ENCODE results near the gene SORCS2. TPM values are rescaled to one million over a fixed set of nuclear protein-coding genes. Genes with fewer than 3 reads are reported as not detected.

Gene SORCS2
- total and polyA plus RNA-seq, 2 of the 13 experiments (the other 11 are each of a cell fraction or from before 2014, with no cell fraction given), result 0.82 to 1.0 TPM

DNA sequence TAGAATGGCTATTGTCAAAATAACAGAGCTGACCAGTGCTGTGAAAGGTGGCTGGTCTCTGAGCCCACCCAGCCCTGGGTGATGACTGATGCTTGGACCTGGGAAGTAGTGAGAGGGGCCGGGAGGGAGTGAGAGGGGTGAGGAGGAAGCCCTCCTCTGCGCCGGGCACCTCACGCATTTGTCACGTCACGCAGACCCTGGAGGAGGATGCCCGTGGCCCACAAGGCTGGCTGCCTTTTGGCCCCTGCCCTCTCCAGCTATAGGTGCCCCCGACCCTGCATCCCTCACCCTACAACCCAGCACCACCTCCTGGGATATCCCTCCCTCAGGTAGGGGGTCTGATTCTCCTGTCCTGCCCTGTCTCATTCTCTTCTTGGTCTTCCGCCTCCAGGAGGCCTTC, 539.9 kb downstream of the SORCS2 start:
- DNase-seq (ENCODE audit: low spot score) (no peak), ATAC-seq (no peak), FAIRE-seq (no peak)
- no peaks in the 10 kb centered on the region for H3K27me3 ChIP-seq (ENCODE audit: control insufficient read depth in 1 of 2, insufficient read depth in 2 of 2, low read length in 2 of 2)
- no peaks in the 10 kb centered on the region for H3K9me3 ChIP-seq (ENCODE audit: low read length)
- in situ Hi-C loops (cut with HindIII; ENCODE audit: extremely low pct_ligation_motif_present, low pct_unique_long_range_greater_than_20kb), result no loop called here
- POLR2A ChIA-PET, result no interaction called here
- H3K27ac ChIP-seq (ENCODE audit: extremely low read length, insufficient read depth, low read length), result no peak overlapping the region
- CTCF ChIA-PET (ENCODE audit: low intra/inter-chr PET ratio, low total read pairs), result no interaction called here
- no TSS peak for BruUV-seq (replicated peaks)
- H3K9ac ChIP-seq (ENCODE audit: insufficient read depth, low read depth, low read length), result no peak overlapping the region
- no peaks in the 10 kb centered on the region for H3K79me2 ChIP-seq (ENCODE audit: insufficient read depth, low read length)
- no peaks in the 10 kb centered on the region for H3K4me1 ChIP-seq (ENCODE audit: insufficient read depth, low read length)
- no peaks in the 10 kb centered on the region for H3K36me3 ChIP-seq (replicated peaks in 1 of 2; ENCODE audit: control insufficient read depth in 1 of 2, insufficient read depth in 2 of 2, low read length in 2 of 2)
- H2AFZ ChIP-seq (ENCODE audit: low read length), result no peak overlapping the region
- no peaks in the 10 kb centered on the region for H4K20me1 ChIP-seq (ENCODE audit: insufficient read depth, low read length)
- 76% methylated on average over 2 of the region's 9 CpGs for WGBS (ENCODE audit: low lambda C conversion rate)
- no peak overlapping the region for H3K4me2 ChIP-seq (ENCODE audit: low read depth, low read length)
- H3K4me3 ChIP-seq (replicated peaks in 1 of 3; ENCODE audit: insufficient read depth in 1 of 3, low read depth in 2 of 3, low read length in 3 of 3), result no peak overlapping the region
- intact Hi-C loops (cut with micrococcal nuclease; ENCODE audit: unreplicated experiment), result no loop called here
- TF ChIP-seq, protein P1, sequence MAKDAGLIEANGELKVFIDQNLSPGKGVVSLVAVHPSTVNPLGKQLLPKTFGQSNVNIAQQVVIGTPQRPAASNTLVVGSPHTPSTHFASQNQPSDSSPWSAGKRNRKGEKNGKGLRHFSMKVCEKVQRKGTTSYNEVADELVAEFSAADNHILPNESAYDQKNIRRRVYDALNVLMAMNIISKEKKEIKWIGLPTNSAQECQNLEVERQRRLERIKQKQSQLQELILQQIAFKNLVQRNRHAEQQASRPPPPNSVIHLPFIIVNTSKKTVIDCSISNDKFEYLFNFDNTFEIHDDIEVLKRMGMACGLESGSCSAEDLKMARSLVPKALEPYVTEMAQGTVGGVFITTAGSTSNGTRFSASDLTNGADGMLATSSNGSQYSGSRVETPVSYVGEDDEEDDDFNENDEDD (CRISPR knock-in tag; IDR thresholded peaks at IDR 0.05; ENCODE audit: borderline replicate concordance), result no peak
- no peak for TF ChIP-seq HOMEZ (CRISPR knock-in tag; IDR thresholded peaks at IDR 0.05; ENCODE audit: low read depth)
- no peak for TF ChIP-seq ZNF484 (CRISPR knock-in tag; IDR thresholded peaks at IDR 0.05; ENCODE audit: borderline replicate concordance, low read depth)
- no peak for TF ChIP-seq ZNF142 (CRISPR knock-in tag; IDR thresholded peaks at IDR 0.05)
- TF ChIP-seq RXRA (CRISPR knock-in tag; IDR thresholded peaks at IDR 0.05), result no peak
- TF ChIP-seq NFYB (CRISPR knock-in tag; IDR thresholded peaks at IDR 0.05), result no peak
- no peak for TF ChIP-seq SMYD3 (CRISPR knock-in tag; IDR thresholded peaks at IDR 0.05)
- TF ChIP-seq PRMT3 (CRISPR knock-in tag; IDR thresholded peaks at IDR 0.05; ENCODE audit: borderline replicate concordance, low read depth), result no peak
- no peak for TF ChIP-seq SYNCRIP (IDR thresholded peaks at IDR 0.05; ENCODE audit: insufficient read depth, low read depth, low read length)
- no peak for TF ChIP-seq ZXDC (CRISPR knock-in tag; IDR thresholded peaks at IDR 0.05)
- no peak for TF ChIP-seq ZNF124 (CRISPR knock-in tag; IDR thresholded peaks at IDR 0.05)
- TF ChIP-seq MIXL1 (CRISPR knock-in tag; IDR thresholded peaks at IDR 0.05), result no peak
- no peak for TF ChIP-seq NAIF1 (CRISPR knock-in tag; IDR thresholded peaks at IDR 0.05; ENCODE audit: borderline replicate concordance)
- TF ChIP-seq MTA1 (CRISPR knock-in tag; IDR thresholded peaks at IDR 0.05; ENCODE audit: borderline replicate concordance), result no peak
